CMK (cell line): ENCODE results near the gene JPT2.
A peak's percentile ranks its signal among the peaks of the same experiment; 100 is the strongest.

Experiments used
- DNase-seq: peaks from one replicate; pipeline ENCODE4 v3.0.0-alpha.2; 2010; ENCODE audit warnings: low read depth

JPT2 gene, protein sequence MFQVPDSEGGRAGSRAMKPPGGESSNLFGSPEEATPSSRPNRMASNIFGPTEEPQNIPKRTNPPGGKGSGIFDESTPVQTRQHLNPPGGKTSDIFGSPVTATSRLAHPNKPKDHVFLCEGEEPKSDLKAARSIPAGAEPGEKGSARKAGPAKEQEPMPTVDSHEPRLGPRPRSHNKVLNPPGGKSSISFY

DNA sequence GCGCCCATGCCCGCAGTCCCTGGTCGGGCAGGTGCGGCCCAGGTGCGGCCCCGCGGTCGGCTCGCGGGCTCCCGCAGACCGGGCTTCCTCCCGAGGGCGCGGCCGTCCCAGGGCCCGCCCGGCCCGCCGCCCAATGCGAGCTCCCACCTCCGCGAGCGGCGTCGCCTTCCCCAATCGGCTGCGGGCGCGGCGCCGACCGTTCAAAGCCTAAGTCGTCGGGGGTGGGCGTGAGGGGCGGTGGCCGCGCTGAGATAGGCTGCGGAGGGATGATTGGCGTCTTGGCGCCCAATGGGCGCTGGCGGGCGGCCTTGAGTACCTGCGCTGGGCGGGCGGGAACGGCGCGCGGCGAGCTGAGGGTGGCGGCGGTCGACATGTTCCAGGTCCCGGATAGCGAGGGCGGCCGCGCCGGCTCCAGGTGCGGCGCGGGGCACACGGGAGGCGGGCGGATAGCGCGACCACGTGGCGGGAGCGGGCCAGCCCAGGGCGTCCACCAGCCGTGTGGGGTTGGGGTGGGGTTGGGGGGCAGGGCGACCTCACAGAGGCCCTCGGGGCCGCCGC is at the start of gene JPT2:
Gene JPT2 (plus strand): TSS at position 338 of the 558 bp plus-strand sequence. CDS start 34 bp downstream, at position 372.
- DNase-seq, result peak; percentile 88

DNA sequence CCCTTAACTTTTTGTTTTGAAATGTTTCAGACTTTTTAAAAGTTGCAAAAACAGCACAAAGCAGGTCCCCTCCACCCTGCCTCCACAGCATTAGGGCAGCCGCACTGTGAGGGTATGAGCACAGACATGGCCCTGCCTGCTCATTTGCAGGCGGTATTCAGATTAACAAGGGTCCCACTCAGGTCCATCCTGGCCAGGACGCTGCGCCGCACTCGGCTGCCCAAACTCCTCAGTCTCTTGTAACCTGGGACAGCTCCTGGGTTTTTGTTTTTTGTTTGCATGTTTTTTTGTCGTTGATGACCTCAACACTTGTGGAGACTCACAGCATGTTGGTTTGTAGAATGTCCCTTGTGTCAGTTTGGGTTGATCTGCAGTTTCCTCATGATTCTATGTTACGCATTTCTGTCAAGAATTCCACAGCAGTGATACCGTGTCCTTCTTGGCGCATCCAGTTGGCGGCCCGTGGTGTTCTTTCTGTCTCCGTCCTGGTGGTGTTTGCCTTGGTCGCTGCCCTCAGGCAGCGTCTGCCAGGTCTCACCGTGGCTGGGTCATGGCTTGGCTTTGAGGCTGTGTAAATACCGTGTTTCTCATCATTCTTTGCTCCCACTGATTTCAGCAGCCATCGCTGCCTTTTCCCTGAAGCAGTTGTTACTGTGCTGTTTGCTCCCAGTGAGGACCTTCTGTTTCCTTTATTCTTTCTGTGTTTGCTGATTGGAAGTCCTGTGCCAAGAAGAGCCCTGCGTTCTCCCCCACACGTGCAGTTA is 47.4 kb upstream of the JPT2 start:
- DNase-seq, result no peak

DNA sequence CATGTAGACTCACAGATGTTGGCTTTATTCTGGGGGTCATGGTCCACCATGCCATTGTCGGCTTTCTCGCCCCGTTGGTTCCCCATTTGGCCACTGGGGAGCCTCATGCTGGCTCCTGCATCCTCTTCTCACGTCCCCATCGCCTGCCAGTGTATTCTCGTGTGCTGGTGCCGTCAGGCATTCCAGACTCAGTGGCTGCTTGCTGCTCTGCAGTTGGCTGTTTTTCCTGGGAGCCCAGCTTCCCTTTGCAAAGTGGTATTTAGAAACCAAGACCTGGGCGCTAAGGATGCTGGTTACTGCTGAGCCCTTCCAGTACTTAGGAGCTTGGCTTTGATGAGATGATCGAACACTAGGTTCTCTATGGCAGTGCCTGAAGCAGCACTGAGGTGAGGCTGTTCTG is 46.8 kb upstream of the JPT2 start:
- DNase-seq, result no peak

DNA sequence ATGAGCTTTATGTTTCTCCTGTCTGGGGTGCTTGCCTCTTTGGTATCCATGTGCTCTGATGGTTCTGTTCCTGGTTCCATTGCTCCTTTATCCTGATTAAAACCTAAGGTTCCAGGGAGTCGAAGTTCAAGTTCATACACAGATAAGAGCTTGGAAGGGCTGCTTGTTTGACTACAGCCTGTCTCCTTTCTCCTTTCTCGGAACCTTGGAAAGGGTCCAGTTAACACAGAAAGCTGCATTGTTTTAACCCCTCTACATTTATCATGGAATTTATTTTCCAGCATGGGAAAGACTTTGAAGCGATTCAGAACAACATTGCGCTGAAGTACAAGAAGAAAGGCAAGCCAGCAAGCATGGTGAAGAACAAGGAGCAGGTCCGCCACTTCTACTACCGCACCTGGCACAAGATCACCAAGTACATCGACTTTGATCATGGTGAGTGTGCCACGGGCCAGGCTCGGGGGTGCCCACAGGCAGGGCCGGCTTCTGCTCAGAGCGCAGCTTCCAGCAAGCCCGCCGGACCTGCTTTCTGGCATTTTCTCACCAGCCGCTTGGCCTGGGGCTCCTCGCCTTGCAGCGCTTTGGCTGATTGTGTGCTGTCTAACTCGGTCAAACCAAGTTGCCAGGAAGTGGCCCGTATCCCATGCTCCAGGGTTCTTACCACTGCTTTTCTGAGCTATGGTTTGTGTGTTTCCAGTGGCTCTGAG is 46.0 kb upstream of the JPT2 start:
- DNase-seq, result no peak

DNA sequence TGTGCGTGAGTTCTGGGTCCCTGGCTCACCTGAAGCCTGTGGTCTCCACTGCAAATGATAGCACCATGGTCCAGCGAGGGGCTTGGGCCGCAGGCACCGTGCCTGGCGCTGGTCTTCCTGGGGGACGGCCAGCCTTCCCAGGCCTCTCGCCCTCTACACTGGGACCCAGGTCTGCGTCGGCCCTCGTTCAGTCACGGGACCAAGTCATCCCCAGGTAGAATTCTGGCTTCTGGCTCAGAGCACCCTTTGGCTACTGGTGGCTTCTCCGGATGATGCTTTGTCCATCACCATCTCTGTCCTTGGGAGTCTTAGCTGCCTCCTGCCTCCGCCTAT is 45.5 kb upstream of the JPT2 start:
- no peak for DNase-seq

DNA sequence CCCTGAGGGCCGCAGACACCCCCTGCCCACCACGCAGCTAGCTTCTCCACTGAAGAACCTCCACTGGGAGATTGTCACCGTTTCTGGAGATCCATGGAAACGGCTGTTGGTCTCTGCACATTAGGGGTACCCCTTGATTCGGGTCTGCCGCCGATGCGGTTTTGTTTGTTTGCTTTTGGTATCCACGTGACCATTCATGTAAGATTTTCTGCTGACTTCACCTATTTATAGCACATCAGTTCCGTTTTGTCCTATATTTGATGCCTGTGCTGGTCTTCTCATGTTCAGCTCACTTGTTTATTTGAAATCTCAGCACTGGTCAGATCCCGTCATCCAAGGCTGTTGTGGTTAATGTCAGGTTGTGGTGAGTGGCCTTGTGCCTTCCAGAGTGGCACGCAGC is 44.8 kb upstream of the JPT2 start:
- no peak for DNase-seq

DNA sequence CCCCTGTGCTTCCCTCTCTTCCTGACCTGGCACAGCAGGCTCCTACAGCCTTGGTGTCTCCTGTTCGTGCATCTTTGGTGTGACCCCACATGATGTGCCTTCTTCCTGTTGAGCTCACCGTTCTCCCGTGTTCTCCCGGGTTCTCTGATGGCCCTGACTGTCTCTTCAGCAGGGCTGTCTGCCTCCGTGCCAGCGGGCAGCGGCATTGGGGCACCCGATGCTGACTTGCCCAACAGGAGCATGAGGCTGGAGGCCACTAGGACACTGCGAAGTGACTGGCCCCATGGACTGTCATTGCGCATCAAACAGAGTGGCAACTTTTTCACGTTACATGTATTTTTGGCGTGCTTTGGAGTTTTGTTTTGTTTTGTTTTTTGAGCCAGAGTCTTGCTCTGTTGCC is 43.5 kb upstream of the JPT2 start:
- DNase-seq, result no peak

DNA sequence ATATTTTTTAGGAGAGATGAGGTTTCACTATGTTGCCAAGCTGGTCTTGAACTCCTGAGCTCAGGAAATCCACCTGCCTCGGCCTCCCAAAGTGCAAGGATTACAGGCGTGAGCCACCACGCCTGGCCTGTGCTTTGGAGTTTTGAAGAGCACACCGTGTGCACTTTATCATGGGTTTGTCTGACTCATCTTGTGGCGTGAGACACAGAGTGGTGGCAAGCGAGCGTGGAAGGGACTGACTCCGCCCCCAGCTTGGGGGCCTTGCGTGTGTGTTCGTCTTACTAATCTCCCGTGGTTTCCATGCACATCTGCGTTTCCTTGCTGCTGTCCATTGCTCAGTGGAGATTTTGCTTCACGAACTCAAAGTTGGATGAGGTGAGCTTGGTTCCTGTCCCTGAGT is 43.0 kb upstream of the JPT2 start:
- no peak for DNase-seq

DNA sequence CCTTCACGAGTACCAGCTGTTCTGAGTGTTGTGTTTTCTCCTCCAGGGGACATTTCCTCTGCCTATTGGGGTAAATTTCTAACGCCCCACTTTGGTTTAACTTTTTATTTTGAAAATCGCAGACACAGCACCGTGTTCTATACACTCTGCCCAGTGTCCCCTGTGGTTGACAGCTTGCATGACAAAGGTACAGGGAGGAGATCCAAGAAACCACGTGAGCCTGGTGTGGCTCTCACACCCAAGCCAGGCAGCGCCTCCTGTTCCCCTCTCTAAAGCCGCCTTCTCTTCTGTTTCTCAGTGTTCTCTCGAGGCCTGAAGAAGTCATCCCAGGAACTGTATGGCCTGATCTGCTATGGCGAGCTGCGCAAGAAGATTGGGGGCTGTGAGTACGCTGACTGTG is 40.6 kb upstream of the JPT2 start:
- no peak for DNase-seq

DNA sequence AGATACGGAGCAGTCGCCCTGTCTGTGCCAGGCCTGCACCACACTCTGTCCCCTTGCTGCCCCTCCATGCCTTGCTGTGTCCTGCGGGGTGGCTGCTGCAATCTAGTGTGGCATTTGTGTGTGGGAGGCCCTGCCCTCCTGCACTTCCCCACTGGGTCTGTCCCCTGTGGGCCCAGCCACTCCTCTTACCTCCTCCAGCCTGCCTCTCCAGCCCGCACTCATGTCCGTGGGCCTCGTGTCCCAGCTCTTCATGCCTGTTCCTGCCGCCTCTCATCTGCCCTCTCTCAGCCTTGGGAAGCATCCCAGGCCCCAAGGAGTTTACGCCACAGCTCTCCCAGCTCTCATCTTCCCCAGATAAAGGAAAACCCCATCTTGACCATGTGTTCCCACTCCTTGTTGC is 39.3 kb upstream of the JPT2 start:
- DNase-seq, result no peak

DNA sequence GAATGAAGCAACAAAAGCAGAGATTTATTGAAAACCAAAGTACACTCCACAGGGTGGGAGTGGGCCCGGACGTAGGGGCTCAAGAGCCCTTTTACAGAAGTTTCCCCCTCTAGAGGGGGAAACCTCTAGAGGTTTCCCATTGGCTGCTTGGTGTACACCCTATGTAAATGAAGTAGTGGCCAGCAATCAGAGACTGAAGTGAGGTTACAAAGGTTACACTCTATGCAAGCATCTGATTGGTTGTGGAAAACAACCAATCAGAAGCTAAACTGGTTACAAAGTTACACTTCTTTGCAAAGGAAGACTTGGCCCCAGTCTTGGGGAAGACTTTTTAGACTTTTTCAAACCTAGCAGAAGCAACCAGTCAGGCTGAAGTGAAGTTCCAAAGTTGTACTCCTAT is 38.8 kb upstream of the JPT2 start:
- DNase-seq, result no peak

DNA sequence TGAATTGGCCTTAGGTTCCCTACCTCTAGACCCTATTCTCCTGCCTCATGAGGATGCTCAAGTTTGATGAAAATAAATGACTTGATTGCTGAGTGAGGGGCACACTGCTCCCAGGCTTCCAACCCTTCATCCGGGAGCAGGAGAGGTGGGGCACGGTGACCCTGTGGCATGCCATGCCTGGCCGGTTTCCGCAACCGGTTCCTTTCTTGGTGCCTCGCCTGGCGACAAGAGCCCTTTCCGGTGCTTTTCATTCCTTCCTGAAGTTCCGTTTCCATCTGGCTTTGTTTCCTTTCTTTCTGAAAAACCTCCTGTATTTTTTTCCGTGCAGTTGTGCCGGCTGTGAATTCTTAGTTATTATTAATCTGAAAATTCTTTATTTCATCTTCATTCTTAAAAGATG is 38.2 kb upstream of the JPT2 start:
- no peak for DNase-seq

DNA sequence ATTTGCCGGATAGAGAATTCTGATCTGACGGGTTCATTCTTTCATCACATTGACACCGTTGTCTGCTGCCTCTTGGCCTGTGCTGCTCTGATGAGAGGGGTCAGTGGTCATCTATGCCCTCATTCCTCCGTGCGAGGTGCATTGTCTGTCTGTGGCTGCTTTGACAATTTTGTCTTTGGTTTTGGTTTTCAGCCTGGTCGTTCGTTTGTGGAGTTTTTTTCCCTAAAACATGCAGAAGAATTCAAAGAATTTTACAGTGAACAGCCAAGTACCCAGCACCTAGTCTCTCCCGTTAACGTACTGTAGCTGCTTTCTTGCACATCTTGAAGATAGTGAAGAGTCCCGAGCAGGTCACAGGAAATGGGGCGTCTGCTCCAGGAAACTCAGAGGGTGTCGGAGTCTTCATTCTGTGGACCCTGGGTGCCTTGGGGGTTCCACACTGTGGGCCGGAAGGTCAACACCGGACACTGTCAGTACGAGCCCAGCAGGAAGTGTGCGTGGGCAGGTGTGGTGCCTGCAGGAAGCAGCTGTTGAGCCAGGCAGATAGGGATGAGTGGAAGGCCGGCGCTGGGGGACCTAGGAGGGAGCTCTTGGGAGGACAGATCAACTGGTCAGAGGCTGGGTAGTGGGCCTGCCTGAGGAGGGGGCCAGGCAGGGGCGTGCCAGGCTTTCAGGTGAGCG is 37.7 kb upstream of the JPT2 start:
- no peak for DNase-seq

DNA sequence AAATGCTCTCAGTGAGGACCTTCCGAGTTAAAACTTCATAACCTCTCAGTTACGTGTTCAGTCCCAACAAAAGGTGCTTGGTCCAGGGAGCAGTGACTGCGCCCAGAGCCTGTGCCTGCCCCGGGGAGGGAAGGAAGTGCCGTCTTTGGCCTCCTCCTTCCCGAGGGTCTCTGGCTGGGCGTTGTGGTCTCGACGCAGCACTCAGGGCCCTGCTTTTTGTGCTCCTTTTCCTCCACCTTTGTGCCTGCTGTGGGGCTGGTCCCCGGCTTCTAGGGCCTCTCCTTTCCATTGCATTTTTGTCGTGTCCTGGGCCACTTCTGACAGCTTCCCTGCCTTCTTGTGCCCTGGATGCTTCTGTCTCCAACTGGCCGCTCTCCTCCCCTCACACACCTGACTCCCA is 36.8 kb upstream of the JPT2 start:
- DNase-seq, result no peak

DNA sequence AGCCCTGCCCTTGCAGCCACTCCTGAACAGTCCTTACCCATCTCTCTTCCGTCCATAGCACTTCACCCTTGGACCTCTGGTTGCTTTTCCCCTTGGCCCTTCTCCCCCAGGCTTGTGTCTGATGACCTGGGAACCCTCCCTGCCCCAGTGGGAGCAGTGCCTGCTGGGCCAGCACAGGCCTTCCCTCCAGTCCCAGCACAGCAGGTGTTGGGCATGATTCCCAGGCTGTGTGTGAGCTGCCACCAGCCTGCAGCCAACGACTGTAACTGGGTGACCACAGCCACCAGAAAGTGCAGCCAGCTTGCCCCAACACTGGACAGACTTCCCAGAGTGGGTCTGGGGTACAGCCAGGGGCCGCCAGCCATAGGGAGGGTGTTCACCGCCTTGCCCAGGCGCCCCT is 35.9 kb upstream of the JPT2 start:
- DNase-seq, result no peak

DNA sequence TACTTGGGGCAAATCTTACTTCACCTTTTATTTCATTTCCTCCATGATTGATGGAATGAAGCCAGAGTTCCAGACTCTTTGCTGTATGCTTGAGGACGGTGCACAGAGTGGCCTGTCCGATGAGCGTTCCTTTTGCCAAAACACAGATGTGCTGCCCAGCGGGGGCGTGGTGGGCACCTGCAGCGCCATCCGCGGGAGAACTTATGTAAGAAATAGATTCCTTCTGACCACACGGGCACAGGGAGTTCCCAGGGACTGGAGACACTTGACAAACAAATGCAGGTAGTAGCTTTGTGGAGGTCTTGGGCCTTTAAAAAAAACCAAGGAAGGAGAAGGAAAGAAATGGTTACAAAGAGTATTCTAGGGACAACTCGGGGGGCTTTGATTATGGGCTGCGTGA is 35.3 kb upstream of the JPT2 start:
- no peak for DNase-seq

DNA sequence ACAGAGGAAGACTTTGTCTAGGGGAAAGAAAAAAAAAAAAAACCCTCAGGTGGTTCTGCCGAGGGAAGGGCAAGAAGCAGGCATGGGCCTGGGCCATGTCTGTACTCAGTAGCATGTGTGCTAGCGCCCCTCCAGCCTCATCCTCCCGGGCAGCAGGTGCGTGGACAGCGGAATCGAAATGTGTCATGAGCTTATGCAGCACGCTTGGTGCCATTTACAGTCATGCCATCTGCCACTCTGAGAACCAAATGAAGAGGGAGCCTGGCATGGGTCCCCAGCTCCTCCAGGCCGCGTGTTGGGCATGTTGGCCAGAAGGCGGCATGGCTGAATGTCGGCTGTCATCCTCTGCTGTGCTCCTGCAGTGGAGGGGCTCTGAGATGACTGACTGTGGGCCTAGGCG is 34.6 kb upstream of the JPT2 start:
- no peak for DNase-seq

DNA sequence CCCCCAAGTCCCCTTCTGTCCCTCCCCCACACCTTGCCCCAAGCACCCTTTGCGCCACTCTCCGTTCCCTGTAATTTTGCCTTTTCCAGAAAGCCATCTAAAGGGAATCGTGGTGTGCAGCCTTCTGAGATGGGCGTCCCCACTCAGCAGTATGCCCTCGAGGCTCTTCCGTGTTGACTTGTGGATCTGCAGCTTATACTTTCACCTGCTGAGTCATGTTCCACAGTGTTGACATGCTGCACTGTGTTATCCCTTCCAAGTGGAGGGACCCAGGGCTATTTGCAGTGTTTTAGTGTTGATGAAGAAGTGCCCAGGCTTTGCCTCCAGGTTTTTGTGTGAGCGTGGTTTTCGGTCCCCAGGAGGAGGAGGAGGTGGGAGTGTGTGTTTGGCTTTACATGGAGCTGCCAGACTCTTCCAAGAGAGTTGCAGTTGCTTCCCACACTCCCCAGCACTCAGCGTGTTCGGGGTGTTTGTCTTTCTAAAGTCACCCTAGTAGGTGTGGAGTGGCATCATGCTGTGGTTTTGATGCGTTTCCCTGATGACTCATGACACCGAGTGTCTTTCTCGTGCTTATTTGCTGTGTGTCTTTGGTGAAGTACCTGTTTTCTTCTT is 32.1 kb upstream of the JPT2 start:
- no peak for DNase-seq

DNA sequence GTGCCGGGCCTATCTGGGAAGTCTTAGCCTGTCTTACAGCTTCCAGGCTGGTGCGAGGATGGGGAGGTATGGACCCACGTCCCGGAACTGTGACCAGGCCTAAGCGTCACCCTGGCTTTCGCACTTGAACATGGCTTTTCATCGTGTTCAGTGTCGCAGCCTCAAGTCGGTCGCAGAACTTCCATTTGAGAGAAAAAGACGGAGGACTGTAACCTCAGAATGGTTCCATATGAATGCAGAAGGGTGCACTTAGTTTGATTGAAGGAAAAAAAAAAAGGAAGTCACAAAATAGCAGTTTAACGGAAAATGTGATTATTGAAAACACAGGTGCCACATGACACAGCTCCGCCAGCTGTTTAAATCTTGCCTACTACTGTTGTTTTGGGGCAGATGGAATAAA is 30.2 kb upstream of the JPT2 start:
- DNase-seq, result no peak

DNA sequence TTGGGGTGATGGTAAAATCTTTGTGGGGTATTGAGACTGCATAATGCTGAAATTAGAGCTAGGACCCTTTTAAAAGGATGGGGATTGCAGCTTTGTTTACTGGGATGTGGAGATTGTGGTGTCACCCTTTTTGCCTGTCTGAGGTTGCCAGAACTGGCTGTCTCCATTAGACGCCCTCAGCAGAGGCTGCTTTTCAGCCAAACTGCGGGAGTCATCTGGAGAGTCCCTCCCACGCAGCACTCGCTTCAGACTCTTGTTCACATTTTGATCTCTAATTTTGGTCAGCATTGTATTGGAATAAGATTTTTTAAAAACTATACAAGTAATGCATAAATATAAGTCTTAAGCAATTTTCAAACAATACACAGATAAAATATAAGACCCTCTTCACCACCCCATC is 27.9 kb upstream of the JPT2 start:
- DNase-seq, result no peak

DNA sequence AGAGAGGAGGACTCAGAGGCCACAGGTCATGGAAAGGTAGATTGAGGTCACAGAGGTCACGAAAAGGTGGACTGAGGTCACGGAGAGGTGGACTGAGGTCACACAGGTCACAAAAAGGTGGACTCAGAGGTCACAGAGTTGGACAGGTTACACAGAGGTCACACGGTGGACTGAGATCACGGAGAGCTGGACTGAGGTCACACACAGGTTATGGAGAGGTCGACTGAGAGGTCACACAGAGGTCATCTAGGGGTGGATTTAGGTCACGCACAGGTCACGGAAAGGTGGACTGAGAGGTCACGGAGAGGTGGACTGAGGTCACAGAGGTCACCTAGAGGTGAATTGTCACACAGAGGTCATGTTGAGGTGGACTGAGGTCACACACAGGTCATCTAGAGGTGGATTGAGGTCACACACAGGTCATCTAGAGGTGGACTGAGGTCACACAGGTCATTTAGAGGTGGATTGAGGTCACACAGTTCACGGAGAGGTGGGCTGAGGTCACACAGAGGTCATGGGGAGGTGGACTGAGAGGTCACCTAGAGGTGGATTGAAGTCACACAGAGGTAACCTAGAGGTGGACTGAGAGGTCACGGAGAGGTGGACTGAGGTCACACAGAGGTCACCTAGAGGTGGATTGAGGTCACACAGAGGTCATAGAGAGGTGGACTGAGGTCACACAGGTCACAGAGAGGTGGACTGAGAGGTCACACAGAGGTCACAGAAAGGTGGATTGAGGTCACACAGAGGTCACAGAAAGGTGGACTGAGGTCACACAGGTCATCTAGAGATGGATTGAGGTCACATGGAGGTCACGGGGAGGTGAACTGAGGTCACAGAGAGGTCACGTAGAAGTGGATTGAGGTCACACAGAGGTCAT is 26.7 kb upstream of the JPT2 start:
- DNase-seq, result no peak
